HepG2 (cell line): ENCODE data around the gene HPRT1.

Source experiments
- ATRX ChIP-seq: sonication (generic); formaldehyde crosslinking; IDR thresholded peaks from 2 replicates; pipeline ENCODE4 v1.4.0; 2020; ENCODE audit warnings: missing genetic modification reagents, borderline replicate concordance
- KDM2A ChIP-seq: sonication (generic); formaldehyde crosslinking; IDR thresholded peaks from 2 replicates; pipeline ENCODE4 v1.4.0; 2020; ENCODE audit warnings: low read depth, missing genetic modification reagents, borderline replicate concordance
- SRSF9 ChIP-seq: fragments of 200-400 bp; formaldehyde crosslinking; IDR thresholded peaks from 2 replicates; pipeline ENCODE4 v1.6.1; 2018; ENCODE audit warnings: borderline replicate concordance, mild to moderate bottlenecking, low read depth, low read length; ENCODE audit not compliant: insufficient read depth, poor library complexity, severe bottlenecking

- no peak for TF ChIP-seq KDM2A (CRISPR knock-in tag)
- TF ChIP-seq ATRX (CRISPR knock-in tag) = no peak
- TF ChIP-seq SRSF9 = no peak
Observed at GRCh38 chrX:134548257-134549201, 88.6 kb downstream of the HPRT1 start.
